GM13977 (cell line): ENCODE results near the gene AGRN.

Experiments
- DNase-seq: peaks from one replicate; pipeline ENCODE4 v3.0.0; 2012; ENCODE audit warnings: low spot score
- CTCF ChIP-seq: IDR thresholded peaks from 2 replicates; pipeline ENCODE4 v1.5.1; 2012; ENCODE audit warnings: mild to moderate bottlenecking, control low read depth; ENCODE audit not compliant: insufficient read depth; ENCODE audit errors: extremely low read depth, missing control alignments
- in situ Hi-C: fragments of 300-500 bp; cut with MboI; formaldehyde crosslinking; loops from one replicate; pipeline ENCODE4 v1.12.0; 2022; ENCODE audit warnings: low sequenced_read_pairs, low pct_unique_long_range_greater_than_20kb, mixed read lengths, inconsistent platforms; ENCODE audit not compliant: unreplicated experiment

Gene AGRN

GRCh38 chr1:1085171-1085841 lies 65.4 kb downstream of the AGRN start:
- TF ChIP-seq CTCF = no peak
- DNase-seq = no peak
- in situ Hi-C loops = no loop called here

- DNase-seq = no peak
- no peak for TF ChIP-seq CTCF
- in situ Hi-C loops = no loop called here
These were observed 66.3 kb downstream of the AGRN start for GRCh38 chr1:1085911-1086841.

- no peak for TF ChIP-seq CTCF
- in situ Hi-C loops = no loop called here
- DNase-seq = no peak
These were observed 67.0 kb downstream of the AGRN start for GRCh38 chr1:1086911-1087341.

DNA sequence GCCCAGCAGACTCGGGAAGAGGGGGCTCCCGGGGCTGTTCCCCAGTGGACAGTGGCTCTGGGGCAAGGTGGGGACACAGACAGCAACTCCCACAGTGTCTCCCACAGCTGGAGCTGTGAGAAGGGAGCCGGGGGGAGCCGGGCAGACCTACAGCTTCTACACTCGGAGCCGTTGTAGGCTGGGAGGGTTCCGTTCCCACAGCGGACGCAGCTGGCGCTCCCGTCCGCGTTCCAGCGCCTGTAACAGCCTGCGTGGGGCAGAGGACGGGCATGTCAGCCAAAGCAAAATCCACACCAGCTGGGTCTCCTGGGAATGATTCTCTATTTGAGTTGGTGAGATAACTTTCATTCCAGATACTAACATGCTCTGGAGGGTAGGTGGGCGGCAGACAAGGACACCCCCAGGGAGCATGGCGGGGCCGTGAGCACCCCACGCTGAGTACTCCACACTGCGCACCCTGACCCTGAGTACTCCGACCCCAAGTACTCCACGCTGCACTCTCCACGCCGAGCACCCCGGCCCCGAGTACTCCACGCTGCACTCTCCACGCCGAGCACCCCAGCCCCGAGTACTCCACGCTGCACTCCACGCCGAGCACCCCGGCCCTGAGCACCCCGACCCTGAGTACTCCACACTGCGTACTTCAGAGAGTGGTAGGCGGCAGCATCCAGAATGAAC lies 67.6 kb downstream of the AGRN start:
- in situ Hi-C loops = no loop called here
- no peak for DNase-seq
- TF ChIP-seq CTCF = no peak

DNA sequence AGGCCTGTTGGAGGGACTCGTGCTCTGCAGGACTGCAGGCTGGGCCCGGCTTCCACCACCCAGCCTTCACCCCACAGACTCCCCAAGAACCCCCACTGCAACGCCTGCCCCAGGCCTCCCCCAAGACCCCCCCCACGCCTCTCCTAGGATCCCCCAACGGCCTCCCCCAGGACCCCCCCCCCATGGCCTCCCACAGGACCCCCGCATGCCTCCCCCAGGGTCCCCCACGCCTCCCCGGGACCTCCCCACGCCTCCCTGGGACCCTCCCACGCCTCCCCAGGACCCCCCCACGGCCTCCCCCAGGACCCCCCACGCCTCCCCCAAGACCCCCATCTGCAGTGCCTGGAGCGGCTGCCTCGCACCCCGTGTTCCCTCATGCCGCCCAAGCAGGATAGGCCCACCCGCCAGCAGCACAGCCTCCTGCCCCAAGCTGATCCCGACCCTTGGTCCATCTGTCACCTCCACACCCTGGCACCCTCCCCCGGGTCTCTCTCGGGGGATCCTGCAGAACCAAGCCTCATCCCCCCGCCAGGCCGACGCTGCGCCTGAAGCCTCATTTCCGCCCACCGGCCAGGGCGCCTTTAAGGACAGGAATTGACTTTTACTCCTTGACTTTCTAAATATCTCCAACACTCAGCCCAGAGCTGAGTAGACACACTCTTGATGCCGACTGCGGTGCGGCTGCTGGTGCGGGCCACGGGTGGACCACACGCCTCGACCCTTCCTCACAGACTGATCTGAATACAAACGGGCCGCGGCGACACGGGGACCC lies 68.3 kb downstream of the AGRN start:
- in situ Hi-C loops = no loop called here
- DNase-seq = no peak
- no peak for TF ChIP-seq CTCF
